CMK (cell line): Measurements from ENCODE around the gene AKAP17A.
A peak's percentile ranks its signal among the peaks of the same experiment; 100 is the strongest.
"Not testable (repeated sequence)": the region's sequence is repeated elsewhere in the genome, so short reads cannot be mapped to it uniquely, and the experiment has no call there.

Experiments
- DNase-seq: peaks from one replicate; pipeline ENCODE4 v3.0.0-alpha.2; 2010; ENCODE audit warnings: low read depth

Gene AKAP17A

GRCh38 chrX:1591102-1591862 lies at the start of gene AKAP17A:
Gene AKAP17A, plus strand, starts transcription at chrX:1591604. Its CDS starts 1,859 bp downstream, at chrX:1593463.
- DNase-seq = peak; percentile 89

GRCh38 chrX:1542994-1543725 lies 48.2 kb upstream of the AKAP17A start:
- DNase-seq = no peak

- DNase-seq = no peak
These were observed 45.5 kb upstream of the AKAP17A start for GRCh38 chrX:1545776-1546408.

- no peak for DNase-seq
These were observed 44.6 kb upstream of the AKAP17A start for GRCh38 chrX:1546691-1547251.

GRCh38 chrX:1551959-1552546 lies 39.4 kb upstream of the AKAP17A start:
- no peak for DNase-seq

GRCh38 chrX:1554469-1555210 lies 36.8 kb upstream of the AKAP17A start:
- DNase-seq = no peak

GRCh38 chrX:1555370-1555769 lies 36.0 kb upstream of the AKAP17A start:
- DNase-seq = no peak

GRCh38 chrX:1557442-1557841 lies 34.0 kb upstream of the AKAP17A start:
- DNase-seq = not testable (repeated sequence)

- no peak for DNase-seq
These were observed 32.5 kb upstream of the AKAP17A start for GRCh38 chrX:1558761-1559468.

GRCh38 chrX:1561164-1561563 lies 30.2 kb upstream of the AKAP17A start:
- DNase-seq = no peak

- DNase-seq = not testable (repeated sequence)
These were observed 27.3 kb upstream of the AKAP17A start for GRCh38 chrX:1564077-1564476.

GRCh38 chrX:1564750-1565683 lies 26.4 kb upstream of the AKAP17A start:
- no peak for DNase-seq

- not testable (repeated sequence) for DNase-seq
These were observed 17.2 kb upstream of the AKAP17A start for GRCh38 chrX:1574181-1574580.

GRCh38 chrX:1576201-1576992 lies 15.0 kb upstream of the AKAP17A start:
- DNase-seq = no peak

- DNase-seq = no peak
These were observed 13.6 kb upstream of the AKAP17A start for GRCh38 chrX:1577845-1578244.

- DNase-seq = no peak
These were observed 12.8 kb upstream of the AKAP17A start for GRCh38 chrX:1578511-1579173.

GRCh38 chrX:1581132-1581531 lies 10.3 kb upstream of the AKAP17A start:
- DNase-seq = peak; percentile 43
